Measurements from ENCODE around the gene GXYLT2. TPM values are rescaled to one million over a fixed set of nuclear protein-coding genes. Genes with fewer than 3 reads are reported as not detected.

Gene GXYLT2
- total and polyA plus RNA-seq, 2 experiments from 2014 or later: 2.0 to 5.8 TPM

DNA sequence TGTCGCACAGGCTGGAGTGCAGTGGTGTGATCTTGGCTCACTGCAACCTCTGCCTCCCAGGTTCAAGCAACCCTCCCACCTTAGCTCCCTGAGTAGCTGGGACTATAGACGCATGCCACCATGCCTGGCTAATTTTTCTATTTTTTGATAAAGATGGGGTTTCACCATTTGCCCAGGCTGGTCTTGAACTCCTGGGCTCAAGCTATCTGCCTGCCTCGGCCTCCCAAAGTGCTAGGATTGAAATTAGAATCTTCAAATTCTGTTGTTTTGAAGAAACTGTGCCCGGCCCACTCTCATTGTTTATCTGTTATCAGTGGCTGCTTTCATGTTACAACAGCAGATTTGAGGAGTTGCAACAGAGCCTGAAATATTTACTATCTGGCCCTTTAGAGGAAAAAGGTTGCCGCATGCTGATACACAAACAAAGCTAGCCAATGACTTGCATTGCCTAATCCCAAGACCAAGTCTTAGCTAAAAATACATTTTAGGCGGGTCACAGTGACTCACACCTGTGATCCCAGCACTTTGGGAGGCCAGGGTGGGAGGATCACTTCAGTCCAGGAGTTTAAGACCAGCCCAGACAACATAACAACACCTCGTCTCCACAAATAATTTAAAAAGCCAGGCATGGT, 65.6 kb downstream of the GXYLT2 start:
- 0 out of 2 replicates have a peak overlapping the region, but pooled peaks have one; percentile 26 for H3K27ac ChIP-seq (ENCODE audit: low read depth)
- Mint-ChIP-seq H3K27me3 (ENCODE audit: insufficient read depth, low read depth, poor library complexity) (peaks cover 5% of the 10 kb centered on the region), H3K27ac (no peak overlapping the region; the same call in 1 of the 2 replicates), H3K4me3 (no peak overlapping the region), H3K9me3 (no peaks in the 10 kb centered on the region), H3K36me3 (ENCODE audit: low read depth) (no peaks in the 10 kb centered on the region), H3K4me1 (peaks cover 20% of the 10 kb centered on the region)
- no peaks in the 10 kb centered on the region for H3K27me3 ChIP-seq (ENCODE audit: insufficient read depth)
- no peaks in the 10 kb centered on the region for H3F3A ChIP-seq (replicated peaks; ENCODE audit: low read depth)
- peak overlapping the region; percentile 59; the same call in 1 of the 2 replicates for H2AFZ ChIP-seq
- H3K9me2 ChIP-seq (ENCODE audit: insufficient read depth): no peaks in the 10 kb centered on the region
- DNase-seq (ENCODE audit: low spot score) (no peak), ATAC-seq (no peak)
- no peak overlapping the region for H3K4me2 ChIP-seq
- H3K79me2 ChIP-seq (replicated peaks; ENCODE audit: insufficient read depth): no peaks in the 10 kb centered on the region
- no peaks in the 10 kb centered on the region for H4K20me1 ChIP-seq (replicated peaks; ENCODE audit: insufficient read depth)
- H3K4me1 ChIP-seq (ENCODE audit: insufficient read depth): peaks cover 10% of the 10 kb centered on the region
- H3K4me3 ChIP-seq: no peak overlapping the region
- H3K36me3 ChIP-seq (ENCODE audit: insufficient read depth): no peaks in the 10 kb centered on the region
- TF ChIP-seq NANOG (IDR thresholded peaks at IDR 0.05; ENCODE audit: borderline replicate concordance) (no peak), EZH2phosphoT487 (IDR thresholded peaks at IDR 0.05; ENCODE audit: unreplicated experiment) (no peak), ZNF114 (CRISPR knock-in tag; IDR thresholded peaks at IDR 0.05) (no peak), EZH2 (IDR thresholded peaks at IDR 0.05; ENCODE audit: low read depth, unreplicated experiment) (no peak)

DNA sequence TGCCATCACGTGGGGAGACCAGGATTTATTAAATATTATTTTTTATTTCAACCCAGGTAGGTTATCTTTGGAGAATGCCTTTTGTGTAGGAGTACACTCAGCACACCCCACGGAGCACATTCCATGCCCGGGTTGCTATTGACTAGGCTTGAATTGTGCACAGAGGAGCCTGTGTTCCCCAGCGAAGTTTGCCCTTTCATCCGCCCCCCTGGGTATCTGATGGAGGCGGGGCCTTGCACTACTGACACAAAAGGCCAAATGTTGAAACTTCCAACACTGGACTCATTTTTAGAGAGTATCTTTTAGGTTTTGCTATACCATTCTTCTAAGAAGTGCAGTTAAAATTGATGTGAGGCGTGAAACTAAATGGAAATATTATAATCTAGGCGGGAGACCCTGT, 69.5 kb downstream of the GXYLT2 start:
- Mint-ChIP-seq H3K27me3 (ENCODE audit: insufficient read depth, low read depth, poor library complexity) (peaks cover 7% of the 10 kb centered on the region), H3K4me3 (no peak overlapping the region), H3K27ac (no peak overlapping the region), H3K4me1 (peaks cover 14% of the 10 kb centered on the region), H3K9me3 (no peaks in the 10 kb centered on the region), H3K36me3 (ENCODE audit: low read depth) (no peaks in the 10 kb centered on the region)
- H2AFZ ChIP-seq: no peak overlapping the region
- no peak overlapping the region for H3K27ac ChIP-seq (ENCODE audit: low read depth)
- H3K27me3 ChIP-seq (ENCODE audit: insufficient read depth): no peaks in the 10 kb centered on the region
- H3K9me2 ChIP-seq (ENCODE audit: insufficient read depth): no peaks in the 10 kb centered on the region
- H3K4me3 ChIP-seq: no peak overlapping the region
- no peaks in the 10 kb centered on the region for H3F3A ChIP-seq (replicated peaks; ENCODE audit: low read depth)
- H3K36me3 ChIP-seq (ENCODE audit: insufficient read depth): no peaks in the 10 kb centered on the region
- peaks cover 10% of the 10 kb centered on the region for H3K4me1 ChIP-seq (ENCODE audit: insufficient read depth)
- no peaks in the 10 kb centered on the region for H4K20me1 ChIP-seq (replicated peaks; ENCODE audit: insufficient read depth)
- H3K79me2 ChIP-seq (replicated peaks; ENCODE audit: insufficient read depth): no peaks in the 10 kb centered on the region
- peak; percentile 79 for ATAC-seq
- no peak for DNase-seq (ENCODE audit: low spot score)
- H3K4me2 ChIP-seq: no peak overlapping the region
- TF ChIP-seq, protein P1, sequence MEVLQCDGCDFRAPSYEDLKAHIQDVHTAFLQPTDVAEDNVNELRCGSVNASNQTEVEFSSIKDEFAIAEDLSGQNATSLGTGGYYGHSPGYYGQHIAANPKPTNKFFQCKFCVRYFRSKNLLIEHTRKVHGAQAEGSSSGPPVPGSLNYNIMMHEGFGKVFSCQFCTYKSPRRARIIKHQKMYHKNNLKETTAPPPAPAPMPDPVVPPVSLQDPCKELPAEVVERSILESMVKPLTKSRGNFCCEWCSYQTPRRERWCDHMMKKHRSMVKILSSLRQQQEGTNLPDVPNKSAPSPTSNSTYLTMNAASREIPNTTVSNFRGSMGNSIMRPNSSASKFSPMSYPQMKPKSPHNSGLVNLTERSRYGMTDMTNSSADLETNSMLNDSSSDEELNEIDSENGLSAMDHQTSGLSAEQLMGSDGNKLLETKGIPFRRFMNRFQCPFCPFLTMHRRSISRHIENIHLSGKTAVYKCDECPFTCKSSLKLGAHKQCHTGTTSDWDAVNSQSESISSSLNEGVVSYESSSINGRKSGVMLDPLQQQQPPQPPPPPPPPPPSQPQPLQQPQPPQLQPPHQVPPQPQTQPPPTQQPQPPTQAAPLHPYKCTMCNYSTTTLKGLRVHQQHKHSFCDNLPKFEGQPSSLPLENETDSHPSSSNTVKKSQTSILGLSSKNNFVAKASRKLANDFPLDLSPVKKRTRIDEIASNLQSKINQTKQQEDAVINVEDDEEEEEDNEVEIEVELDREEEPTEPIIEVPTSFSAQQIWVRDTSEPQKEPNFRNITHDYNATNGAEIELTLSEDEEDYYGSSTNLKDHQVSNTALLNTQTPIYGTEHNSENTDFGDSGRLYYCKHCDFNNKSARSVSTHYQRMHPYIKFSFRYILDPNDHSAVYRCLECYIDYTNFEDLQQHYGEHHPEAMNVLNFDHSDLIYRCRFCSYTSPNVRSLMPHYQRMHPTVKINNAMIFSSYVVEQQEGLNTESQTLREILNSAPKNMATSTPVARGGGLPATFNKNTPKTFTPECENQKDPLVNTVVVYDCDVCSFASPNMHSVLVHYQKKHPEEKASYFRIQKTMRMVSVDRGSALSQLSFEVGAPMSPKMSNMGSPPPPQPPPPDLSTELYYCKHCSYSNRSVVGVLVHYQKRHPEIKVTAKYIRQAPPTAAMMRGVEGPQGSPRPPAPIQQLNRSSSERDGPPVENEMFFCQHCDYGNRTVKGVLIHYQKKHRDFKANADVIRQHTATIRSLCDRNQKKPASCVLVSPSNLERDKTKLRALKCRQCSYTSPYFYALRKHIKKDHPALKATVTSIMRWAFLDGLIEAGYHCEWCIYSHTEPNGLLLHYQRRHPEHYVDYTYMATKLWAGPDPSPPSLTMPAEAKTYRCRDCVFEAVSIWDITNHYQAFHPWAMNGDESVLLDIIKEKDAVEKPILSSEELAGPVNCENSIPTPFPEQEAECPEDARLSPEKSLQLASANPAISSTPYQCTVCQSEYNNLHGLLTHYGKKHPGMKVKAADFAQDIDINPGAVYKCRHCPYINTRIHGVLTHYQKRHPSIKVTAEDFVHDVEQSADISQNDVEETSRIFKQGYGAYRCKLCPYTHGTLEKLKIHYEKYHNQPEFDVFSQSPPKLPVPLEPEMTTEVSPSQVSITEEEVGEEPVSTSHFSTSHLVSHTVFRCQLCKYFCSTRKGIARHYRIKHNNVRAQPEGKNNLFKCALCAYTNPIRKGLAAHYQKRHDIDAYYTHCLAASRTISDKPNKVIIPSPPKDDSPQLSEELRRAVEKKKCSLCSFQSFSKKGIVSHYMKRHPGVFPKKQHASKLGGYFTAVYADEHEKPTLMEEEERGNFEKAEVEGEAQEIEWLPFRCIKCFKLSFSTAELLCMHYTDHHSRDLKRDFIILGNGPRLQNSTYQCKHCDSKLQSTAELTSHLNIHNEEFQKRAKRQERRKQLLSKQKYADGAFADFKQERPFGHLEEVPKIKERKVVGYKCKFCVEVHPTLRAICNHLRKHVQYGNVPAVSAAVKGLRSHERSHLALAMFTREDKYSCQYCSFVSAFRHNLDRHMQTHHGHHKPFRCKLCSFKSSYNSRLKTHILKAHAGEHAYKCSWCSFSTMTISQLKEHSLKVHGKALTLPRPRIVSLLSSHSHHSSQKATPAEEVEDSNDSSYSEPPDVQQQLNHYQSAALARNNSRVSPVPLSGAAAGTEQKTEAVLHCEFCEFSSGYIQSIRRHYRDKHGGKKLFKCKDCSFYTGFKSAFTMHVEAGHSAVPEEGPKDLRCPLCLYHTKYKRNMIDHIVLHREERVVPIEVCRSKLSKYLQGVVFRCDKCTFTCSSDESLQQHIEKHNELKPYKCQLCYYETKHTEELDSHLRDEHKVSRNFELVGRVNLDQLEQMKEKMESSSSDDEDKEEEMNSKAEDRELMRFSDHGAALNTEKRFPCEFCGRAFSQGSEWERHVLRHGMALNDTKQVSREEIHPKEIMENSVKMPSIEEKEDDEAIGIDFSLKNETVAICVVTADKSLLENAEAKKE (CRISPR knock-in tag; IDR thresholded peaks at IDR 0.05): no peak
- TF ChIP-seq EZH2phosphoT487 (IDR thresholded peaks at IDR 0.05; ENCODE audit: unreplicated experiment) (no peak), CREB1 (CRISPR knock-in tag; IDR thresholded peaks at IDR 0.05; ENCODE audit: low read depth) (no peak)
- TF ChIP-seq, protein P2, sequence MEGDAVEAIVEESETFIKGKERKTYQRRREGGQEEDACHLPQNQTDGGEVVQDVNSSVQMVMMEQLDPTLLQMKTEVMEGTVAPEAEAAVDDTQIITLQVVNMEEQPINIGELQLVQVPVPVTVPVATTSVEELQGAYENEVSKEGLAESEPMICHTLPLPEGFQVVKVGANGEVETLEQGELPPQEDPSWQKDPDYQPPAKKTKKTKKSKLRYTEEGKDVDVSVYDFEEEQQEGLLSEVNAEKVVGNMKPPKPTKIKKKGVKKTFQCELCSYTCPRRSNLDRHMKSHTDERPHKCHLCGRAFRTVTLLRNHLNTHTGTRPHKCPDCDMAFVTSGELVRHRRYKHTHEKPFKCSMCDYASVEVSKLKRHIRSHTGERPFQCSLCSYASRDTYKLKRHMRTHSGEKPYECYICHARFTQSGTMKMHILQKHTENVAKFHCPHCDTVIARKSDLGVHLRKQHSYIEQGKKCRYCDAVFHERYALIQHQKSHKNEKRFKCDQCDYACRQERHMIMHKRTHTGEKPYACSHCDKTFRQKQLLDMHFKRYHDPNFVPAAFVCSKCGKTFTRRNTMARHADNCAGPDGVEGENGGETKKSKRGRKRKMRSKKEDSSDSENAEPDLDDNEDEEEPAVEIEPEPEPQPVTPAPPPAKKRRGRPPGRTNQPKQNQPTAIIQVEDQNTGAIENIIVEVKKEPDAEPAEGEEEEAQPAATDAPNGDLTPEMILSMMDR (conservative IDR thresholded peaks at IDR 0.05; ENCODE audit: low read depth in 2 of 2): no peak
- TF ChIP-seq, protein P3, sequence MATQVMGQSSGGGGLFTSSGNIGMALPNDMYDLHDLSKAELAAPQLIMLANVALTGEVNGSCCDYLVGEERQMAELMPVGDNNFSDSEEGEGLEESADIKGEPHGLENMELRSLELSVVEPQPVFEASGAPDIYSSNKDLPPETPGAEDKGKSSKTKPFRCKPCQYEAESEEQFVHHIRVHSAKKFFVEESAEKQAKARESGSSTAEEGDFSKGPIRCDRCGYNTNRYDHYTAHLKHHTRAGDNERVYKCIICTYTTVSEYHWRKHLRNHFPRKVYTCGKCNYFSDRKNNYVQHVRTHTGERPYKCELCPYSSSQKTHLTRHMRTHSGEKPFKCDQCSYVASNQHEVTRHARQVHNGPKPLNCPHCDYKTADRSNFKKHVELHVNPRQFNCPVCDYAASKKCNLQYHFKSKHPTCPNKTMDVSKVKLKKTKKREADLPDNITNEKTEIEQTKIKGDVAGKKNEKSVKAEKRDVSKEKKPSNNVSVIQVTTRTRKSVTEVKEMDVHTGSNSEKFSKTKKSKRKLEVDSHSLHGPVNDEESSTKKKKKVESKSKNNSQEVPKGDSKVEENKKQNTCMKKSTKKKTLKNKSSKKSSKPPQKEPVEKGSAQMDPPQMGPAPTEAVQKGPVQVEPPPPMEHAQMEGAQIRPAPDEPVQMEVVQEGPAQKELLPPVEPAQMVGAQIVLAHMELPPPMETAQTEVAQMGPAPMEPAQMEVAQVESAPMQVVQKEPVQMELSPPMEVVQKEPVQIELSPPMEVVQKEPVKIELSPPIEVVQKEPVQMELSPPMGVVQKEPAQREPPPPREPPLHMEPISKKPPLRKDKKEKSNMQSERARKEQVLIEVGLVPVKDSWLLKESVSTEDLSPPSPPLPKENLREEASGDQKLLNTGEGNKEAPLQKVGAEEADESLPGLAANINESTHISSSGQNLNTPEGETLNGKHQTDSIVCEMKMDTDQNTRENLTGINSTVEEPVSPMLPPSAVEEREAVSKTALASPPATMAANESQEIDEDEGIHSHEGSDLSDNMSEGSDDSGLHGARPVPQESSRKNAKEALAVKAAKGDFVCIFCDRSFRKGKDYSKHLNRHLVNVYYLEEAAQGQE (IDR thresholded peaks at IDR 0.05; ENCODE audit: unreplicated experiment): no peak

Data from GM23338 (cell line).